ENCODE measurements around the gene ATP6V0B.

The ATP6V0B gene

DNA sequence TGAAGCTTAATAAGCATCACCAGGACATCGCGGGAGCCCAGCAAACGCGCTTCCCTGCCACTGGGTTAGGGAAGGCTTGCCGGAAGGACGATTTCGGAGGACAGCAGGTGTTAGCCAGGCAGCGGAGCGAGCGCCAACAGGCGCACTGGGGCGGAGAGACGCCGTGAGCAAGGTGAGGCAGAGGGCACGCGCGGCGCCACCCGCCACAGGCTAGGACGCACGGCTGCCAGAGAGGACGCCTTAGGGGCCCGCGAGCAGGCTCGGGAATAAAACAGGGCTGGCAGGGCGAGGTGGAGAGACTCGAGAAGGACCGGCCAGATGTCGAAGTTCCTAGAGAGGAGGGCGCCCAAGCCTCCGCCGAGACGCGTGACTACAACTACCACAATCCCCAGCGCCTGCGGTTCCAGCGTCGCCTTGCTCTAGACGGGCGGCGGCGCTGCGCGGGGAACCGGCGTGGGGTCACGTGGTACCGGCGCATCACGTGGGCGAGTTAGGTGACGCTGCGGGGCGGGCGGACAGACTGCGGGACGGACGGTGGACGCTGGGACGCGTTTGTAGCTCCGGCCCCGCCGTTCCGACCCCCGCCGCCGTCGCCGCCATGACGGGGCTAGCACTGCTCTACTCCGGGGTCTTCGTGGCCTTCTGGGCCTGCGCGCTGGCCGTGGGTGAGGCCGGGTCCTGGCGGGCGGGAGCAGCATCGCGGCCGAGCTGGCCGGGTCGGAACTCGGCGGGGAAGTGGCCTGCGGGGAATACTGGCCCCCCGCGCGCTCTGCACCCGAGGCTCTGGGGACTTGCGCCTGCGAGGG, at the start of gene ATP6V0B:
Gene ATP6V0B, plus strand, starts transcription at position 518 of the 806 bp plus-strand sequence. Its CDS starts 81 bp downstream, at position 599.
- no peaks in the 10 kb centered on the region for H3K27me3 ChIP-seq (ENCODE audit: insufficient read depth, low read length)
- peaks cover 35% of the 10 kb centered on the region for H3K4me1 ChIP-seq (ENCODE audit: control insufficient read depth, insufficient read depth, low read length, unreplicated experiment)
- peak within 1 kb of the TSS; percentile 79 for H2AFZ ChIP-seq (ENCODE audit: low read length, unreplicated experiment)
- peaks cover 11% of the 10 kb centered on the region; the same call in 1 of the 2 replicates for H3K36me3 ChIP-seq (ENCODE audit: insufficient read depth, low read length)
- peak within 1 kb of the TSS; percentile 86 for H3K4me3 ChIP-seq (ENCODE audit: low read depth, low read length)
- H3K79me2 ChIP-seq (ENCODE audit: control insufficient read depth, insufficient read depth, low read length, unreplicated experiment), result peaks cover 48% of the 10 kb centered on the region
- H3K27ac ChIP-seq (ENCODE audit: low read depth, low read length), result peak within 1 kb of the TSS; percentile 45; the same call in 1 of the 2 replicates

DNA sequence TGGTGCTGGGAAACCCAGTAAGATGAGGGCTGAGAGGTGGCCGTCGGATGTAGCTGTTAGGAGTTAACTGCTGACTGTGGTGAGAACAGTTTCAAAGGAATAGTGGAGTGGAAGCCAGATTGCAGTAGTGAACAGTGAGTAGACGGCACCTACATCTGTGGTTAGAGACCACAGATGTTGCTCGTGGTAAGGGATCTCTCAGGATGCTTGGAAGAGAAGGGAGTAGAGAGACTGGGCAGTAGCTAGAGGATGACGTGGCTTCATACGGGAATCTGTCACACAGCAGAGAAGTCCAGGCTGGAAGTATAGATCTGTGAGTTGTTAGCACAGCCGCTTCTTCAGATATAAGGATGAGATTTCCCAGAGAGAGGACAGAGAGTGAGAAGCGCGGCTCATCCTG, 48.9 kb upstream of the ATP6V0B start:
- no peak overlapping the region for H3K27ac ChIP-seq (ENCODE audit: low read depth, low read length)
- H3K27me3 ChIP-seq (ENCODE audit: insufficient read depth, low read length), result no peaks in the 10 kb centered on the region
- peaks cover 12% of the 10 kb centered on the region; the same call in 1 of the 2 replicates for H3K36me3 ChIP-seq (ENCODE audit: insufficient read depth, low read length)

DNA sequence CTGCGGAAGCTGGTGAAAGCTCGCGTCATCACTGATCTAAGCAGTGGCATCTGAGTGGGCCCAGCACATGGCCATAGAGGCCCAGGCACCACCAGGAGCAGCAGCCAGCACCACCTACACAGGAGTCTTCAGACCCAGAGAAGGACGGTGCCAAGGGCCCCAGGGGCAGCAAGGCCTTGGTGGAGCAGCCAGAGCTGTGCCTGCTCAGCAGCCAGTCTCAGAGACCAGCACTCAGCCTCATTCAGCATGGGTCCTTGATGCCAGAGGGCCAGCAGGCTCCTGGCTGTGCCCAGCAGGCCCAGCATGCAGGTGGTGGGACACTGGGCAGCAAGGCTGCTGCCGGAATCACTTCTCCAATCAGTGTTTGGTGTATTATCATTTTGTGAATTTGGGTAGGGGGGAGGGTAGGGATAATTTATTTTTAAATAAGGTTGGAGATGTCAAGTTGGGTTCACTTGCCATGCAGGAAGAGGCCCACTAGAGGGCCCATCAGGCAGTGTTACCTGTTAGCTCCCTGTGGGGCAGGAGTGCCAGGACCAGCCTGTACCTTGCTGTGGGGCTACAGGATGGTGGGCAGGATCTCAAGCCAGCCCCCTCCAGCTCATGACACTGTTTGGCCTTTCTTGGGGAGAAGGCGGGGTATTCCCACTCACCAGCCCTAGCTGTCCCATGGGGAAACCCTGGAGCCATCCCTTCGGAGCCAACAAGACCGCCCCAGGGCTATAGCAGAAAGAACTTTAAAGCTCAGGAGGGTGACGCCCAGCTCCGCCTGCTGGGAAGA, 44.4 kb upstream of the ATP6V0B start:
- no peaks in the 10 kb centered on the region for H3K79me2 ChIP-seq (ENCODE audit: control insufficient read depth, insufficient read depth, low read length, unreplicated experiment)
- peaks cover 2% of the 10 kb centered on the region; the same call in 1 of the 2 replicates for H3K27me3 ChIP-seq (ENCODE audit: insufficient read depth, low read length)
- H3K4me1 ChIP-seq (ENCODE audit: control insufficient read depth, insufficient read depth, low read length, unreplicated experiment), result peaks cover 13% of the 10 kb centered on the region
- no peak overlapping the region for H3K4me3 ChIP-seq (ENCODE audit: low read depth, low read length)
- H3K36me3 ChIP-seq (ENCODE audit: insufficient read depth, low read length), result peaks cover 10% of the 10 kb centered on the region; the same call in 1 of the 2 replicates
- H3K27ac ChIP-seq (ENCODE audit: low read depth, low read length), result no peak overlapping the region
- H2AFZ ChIP-seq (ENCODE audit: low read length, unreplicated experiment), result no peak overlapping the region

More for the DNA sequence above, 48.9 kb upstream of the ATP6V0B start:
- Histone ChIP-seq H3K4me3 (ENCODE audit: low read depth, low read length) (no peak overlapping the region), H2AFZ (ENCODE audit: low read length, unreplicated experiment) (no peak overlapping the region), H3K79me2 (ENCODE audit: control insufficient read depth, insufficient read depth, low read length, unreplicated experiment) (no peaks in the 10 kb centered on the region), H3K4me1 (ENCODE audit: control insufficient read depth, insufficient read depth, low read length, unreplicated experiment) (peaks cover 11% of the 10 kb centered on the region)

- H3K27me3 ChIP-seq (ENCODE audit: insufficient read depth, low read length), result peaks cover 7% of the 10 kb centered on the region; the same call in 1 of the 2 replicates
- peaks cover 13% of the 10 kb centered on the region for H3K4me1 ChIP-seq (ENCODE audit: control insufficient read depth, insufficient read depth, low read length, unreplicated experiment)
- H2AFZ ChIP-seq (ENCODE audit: low read length, unreplicated experiment), result no peak overlapping the region
- H3K79me2 ChIP-seq (ENCODE audit: control insufficient read depth, insufficient read depth, low read length, unreplicated experiment), result no peaks in the 10 kb centered on the region
- H3K27ac ChIP-seq (ENCODE audit: low read depth, low read length), result no peak overlapping the region
- no peak overlapping the region for H3K4me3 ChIP-seq (ENCODE audit: low read depth, low read length)
- H3K36me3 ChIP-seq (ENCODE audit: insufficient read depth, low read length), result peaks cover 8% of the 10 kb centered on the region; the same call in 1 of the 2 replicates
These were observed 43.8 kb upstream of the ATP6V0B start for GRCh38 chr1:43930949-43931275.

DNA sequence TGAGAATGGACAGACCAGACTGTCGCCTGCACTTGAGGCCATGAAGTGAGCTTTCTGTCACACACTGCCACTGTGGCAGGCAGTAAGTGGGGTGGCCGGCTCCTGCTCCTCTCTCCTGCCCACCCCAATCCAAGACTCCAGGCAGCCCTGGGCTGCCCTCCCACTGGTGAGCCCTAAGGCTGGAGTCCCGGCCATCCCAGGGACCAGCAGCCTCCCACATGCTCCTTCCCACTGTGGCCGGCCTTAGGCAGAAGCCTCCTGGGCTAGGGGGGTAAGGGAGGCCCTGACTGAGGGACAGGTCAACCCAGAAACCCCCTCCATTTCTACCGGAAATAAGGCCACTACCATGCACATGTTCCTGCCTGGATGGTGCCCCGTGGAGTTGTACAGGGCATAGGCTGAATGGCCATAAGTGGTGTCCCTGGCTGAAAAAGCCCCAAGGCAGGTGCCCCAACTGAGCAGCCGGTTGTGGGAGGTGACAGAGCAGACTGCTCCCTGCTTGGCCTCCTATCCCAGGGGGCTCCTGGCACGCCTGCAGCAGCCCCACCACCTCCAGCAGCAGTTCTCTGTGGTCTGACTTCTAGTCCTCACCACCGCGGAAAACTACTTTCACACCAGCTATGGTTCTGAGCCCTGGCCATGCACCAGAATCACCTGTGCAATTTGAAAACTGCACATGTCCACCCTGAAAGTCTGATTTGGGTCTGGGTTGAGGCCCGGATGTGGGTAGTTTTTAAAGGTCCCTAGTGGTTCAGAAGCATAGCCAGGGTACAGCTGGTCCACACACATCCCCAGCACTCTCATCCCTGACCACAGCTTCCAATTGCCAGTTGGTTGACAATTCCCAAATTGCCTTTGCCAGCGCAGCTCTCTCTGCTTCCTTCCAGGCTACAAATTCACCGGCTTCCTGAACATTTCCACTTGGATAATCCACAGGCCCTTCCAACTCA, 42.8 kb upstream of the ATP6V0B start:
- no peak overlapping the region for H3K27ac ChIP-seq (ENCODE audit: low read depth, low read length)

DNA sequence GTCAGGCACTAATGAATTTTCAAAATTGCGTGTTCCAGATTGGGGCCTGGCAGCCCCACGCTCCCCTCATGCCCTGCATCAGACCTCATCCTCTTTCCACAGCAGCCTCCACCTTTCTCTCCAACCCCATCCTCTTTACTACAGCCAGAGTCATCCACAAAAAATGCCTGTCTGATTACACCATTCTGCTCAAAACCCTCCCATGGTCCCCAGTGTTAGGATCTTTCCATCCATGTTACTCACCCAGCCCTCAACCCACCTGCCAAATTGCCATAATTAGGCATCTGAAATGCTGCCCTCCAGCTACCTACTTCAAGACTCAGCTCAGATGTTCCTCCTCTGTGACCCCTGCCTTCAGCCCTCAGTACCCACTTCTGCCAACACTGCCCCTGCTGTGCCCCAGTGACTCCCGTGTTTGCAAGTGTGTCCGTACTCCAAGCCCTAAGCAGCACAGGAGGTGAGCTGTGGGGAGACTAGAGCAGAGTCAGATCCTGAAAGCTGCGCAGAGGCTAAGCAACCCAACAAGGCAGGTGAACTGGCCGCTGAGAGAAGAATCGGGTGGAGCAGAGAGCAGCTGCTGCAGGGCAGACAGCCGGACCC, 41.9 kb upstream of the ATP6V0B start:
- H2AFZ ChIP-seq (ENCODE audit: low read length, unreplicated experiment), result no peak overlapping the region
- no peak overlapping the region for H3K27ac ChIP-seq (ENCODE audit: low read depth, low read length)
- peaks cover 9% of the 10 kb centered on the region; the same call in 1 of the 2 replicates for H3K27me3 ChIP-seq (ENCODE audit: insufficient read depth, low read length)
- H3K4me3 ChIP-seq (ENCODE audit: low read depth, low read length), result peak overlapping the region; percentile 68
- H3K36me3 ChIP-seq (ENCODE audit: insufficient read depth, low read length), result peaks cover 8% of the 10 kb centered on the region; the same call in 1 of the 2 replicates
- H3K4me1 ChIP-seq (ENCODE audit: control insufficient read depth, insufficient read depth, low read length, unreplicated experiment), result peaks cover 13% of the 10 kb centered on the region
- no peaks in the 10 kb centered on the region for H3K79me2 ChIP-seq (ENCODE audit: control insufficient read depth, insufficient read depth, low read length, unreplicated experiment)

More for the DNA sequence above, 42.8 kb upstream of the ATP6V0B start:
- peaks cover 9% of the 10 kb centered on the region; the same call in 1 of the 2 replicates for H3K27me3 ChIP-seq (ENCODE audit: insufficient read depth, low read length)
- H2AFZ ChIP-seq (ENCODE audit: low read length, unreplicated experiment), result no peak overlapping the region
- peaks cover 13% of the 10 kb centered on the region for H3K4me1 ChIP-seq (ENCODE audit: control insufficient read depth, insufficient read depth, low read length, unreplicated experiment)
- H3K36me3 ChIP-seq (ENCODE audit: insufficient read depth, low read length), result peaks cover 8% of the 10 kb centered on the region; the same call in 1 of the 2 replicates
- no peak overlapping the region for H3K4me3 ChIP-seq (ENCODE audit: low read depth, low read length)
- no peaks in the 10 kb centered on the region for H3K79me2 ChIP-seq (ENCODE audit: control insufficient read depth, insufficient read depth, low read length, unreplicated experiment)

DNA sequence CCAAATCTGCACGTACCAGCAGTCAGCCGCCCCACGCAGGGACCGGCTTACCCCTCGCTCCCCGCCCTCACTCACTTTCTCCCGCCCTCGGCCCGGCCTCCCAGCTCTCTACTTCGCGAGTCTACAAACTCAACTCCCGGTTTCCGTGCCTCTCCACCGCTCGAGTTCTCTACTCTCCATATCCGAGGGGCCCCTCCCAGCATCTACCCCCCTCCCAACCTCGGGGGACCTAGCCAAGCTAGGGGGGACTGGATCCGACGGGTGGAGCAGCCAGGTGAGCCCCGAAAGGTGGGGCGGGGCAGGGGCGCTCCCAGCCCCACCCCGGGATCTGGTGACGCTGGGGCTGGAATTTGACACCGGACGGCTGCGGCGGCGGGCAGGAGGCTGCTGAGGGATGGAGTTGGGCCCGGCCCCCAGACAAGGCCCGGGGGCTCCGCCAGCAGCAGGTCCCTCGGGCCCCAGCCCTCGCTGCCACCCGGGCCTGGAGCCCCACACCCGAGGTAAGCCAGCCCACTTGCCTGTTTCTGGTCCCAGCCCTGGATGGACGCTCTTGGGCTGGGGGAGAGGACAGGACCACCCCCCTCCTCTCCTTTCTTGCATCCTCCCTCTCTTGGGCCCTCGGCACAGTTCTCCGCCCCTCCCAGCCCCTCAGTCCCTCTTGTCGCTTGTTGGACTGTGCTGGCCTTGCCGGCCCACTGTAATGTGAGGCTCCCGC, 41.2 kb upstream of the ATP6V0B start, which contains the start of gene ARTN:
Gene ARTN, plus strand, starts transcription at position 416 of the 715 bp plus-strand sequence. CDS start 1,856 bp downstream, outside the sequence.
- Histone ChIP-seq H3K36me3 (ENCODE audit: insufficient read depth, low read length) (peaks cover 8% of the 10 kb centered on the region; the same call in 1 of the 2 replicates), H3K79me2 (ENCODE audit: control insufficient read depth, insufficient read depth, low read length, unreplicated experiment) (no peaks in the 10 kb centered on the region), H3K4me3 (ENCODE audit: low read depth, low read length) (peak within 1 kb of the TSS; percentile 68), H3K27me3 (ENCODE audit: insufficient read depth, low read length) (peaks cover 9% of the 10 kb centered on the region; the same call in 1 of the 2 replicates), H3K4me1 (ENCODE audit: control insufficient read depth, insufficient read depth, low read length, unreplicated experiment) (peaks cover 13% of the 10 kb centered on the region), H3K27ac (ENCODE audit: low read depth, low read length) (no peak within 1 kb of the TSS), H2AFZ (ENCODE audit: low read length, unreplicated experiment) (no peak within 1 kb of the TSS)

DNA sequence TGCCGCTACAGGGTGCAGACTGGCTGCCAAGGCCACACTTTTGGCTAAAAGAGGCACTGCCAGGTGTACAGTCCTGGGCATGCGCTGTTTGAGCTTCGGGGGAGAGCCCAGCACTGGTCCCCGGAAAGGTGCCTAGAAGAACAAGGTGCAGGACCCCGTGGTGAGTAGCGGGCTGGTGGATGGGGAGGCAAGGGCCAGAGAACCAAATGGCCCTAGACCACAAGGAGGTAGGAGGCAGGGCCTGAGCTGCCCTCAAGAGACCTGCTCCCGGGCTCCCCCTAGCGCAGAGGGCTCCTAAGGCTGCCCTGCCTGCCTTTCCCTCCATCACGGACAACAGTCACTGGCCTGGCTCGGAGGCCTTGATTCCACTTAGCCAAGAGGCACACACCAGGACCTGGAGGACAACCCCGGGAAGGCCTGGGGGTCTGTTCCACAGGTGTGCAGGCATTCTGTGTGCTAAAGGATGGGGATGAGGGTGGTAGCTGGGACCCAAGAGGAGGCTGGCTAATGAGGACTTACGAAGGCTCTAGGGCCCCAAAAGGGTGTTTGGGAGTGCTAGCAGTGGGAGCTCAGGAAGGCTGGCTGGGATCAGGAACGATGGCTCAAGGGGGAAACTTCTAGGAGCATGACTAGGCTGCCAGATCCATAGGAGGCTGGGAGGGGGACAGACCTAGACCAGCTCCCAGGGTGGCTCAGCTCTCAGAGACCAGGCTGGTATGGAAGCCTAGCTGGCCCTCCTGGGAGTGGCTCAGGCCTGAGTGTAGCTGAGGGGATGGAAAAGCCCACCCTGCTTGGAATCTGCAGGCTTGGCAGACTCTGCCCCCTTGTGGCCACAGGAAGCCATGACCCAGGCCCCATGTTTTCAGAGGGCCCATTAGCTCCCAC, 40.4 kb upstream of the ATP6V0B start:
- Histone ChIP-seq H3K4me3 (ENCODE audit: low read depth, low read length) (peak overlapping the region; percentile 68), H3K36me3 (ENCODE audit: insufficient read depth, low read length) (peaks cover 8% of the 10 kb centered on the region; the same call in 1 of the 2 replicates), H3K4me1 (ENCODE audit: control insufficient read depth, insufficient read depth, low read length, unreplicated experiment) (peaks cover 13% of the 10 kb centered on the region), H3K27me3 (ENCODE audit: insufficient read depth, low read length) (peaks cover 9% of the 10 kb centered on the region; the same call in 1 of the 2 replicates), H3K79me2 (ENCODE audit: control insufficient read depth, insufficient read depth, low read length, unreplicated experiment) (no peaks in the 10 kb centered on the region), H2AFZ (ENCODE audit: low read length, unreplicated experiment) (no peak overlapping the region), H3K27ac (ENCODE audit: low read depth, low read length) (no peak overlapping the region)
